Measurements from ENCODE around the gene CYS1. TPM values are rescaled to one million over a fixed set of nuclear protein-coding genes. Genes with fewer than 3 reads are reported as not detected.

Gene CYS1
- total RNA-seq, 1 donor from 2014 or later: 0.63 TPM

GRCh38 chr2:10085043-10085667, 4.9 kb upstream of the CYS1 start:
- Mint-ChIP-seq H3K36me3 (ENCODE audit: low read depth) (no peaks in the 10 kb centered on the region), H3K27ac (no peak overlapping the region), H3K4me3 (no peak overlapping the region), H3K9me3 (no peaks in the 10 kb centered on the region), H3K27me3 (peaks cover 66% of the 10 kb centered on the region), H3K4me1 (peaks cover 19% of the 10 kb centered on the region)
- intact Hi-C loops (cut with micrococcal nuclease): no loop called here
- DNase-seq: no peak

GRCh38 chr2:10084223-10084865, 4.1 kb upstream of the CYS1 start:
- H3K4me1 Mint-ChIP-seq: peaks cover 19% of the 10 kb centered on the region
- no peaks in the 10 kb centered on the region for H3K9me3 Mint-ChIP-seq
- intact Hi-C loops (cut with micrococcal nuclease): loop anchor here (5.0 kb wide), 2 partner anchors 363 to 527 kb away; partner anchors contain the start of genes ADAM17 and ODC1
- H3K4me3 Mint-ChIP-seq: no peak overlapping the region
- H3K36me3 Mint-ChIP-seq (ENCODE audit: low read depth): no peaks in the 10 kb centered on the region
- peaks cover 58% of the 10 kb centered on the region for H3K27me3 Mint-ChIP-seq
- peak overlapping the region; percentile 75 for H3K27ac Mint-ChIP-seq
- DNase-seq: no peak

GRCh38 chr2:10083692-10084211, 3.5 kb upstream of the CYS1 start:
- intact Hi-C loops (cut with micrococcal nuclease): loop anchor here (5.0 kb wide), 2 partner anchors 364 to 526 kb away; partner anchors contain the start of genes ADAM17 and ODC1
- Mint-ChIP-seq H3K9me3 (no peaks in the 10 kb centered on the region), H3K36me3 (ENCODE audit: low read depth) (no peaks in the 10 kb centered on the region), H3K27ac (no peak overlapping the region), H3K4me1 (peaks cover 24% of the 10 kb centered on the region), H3K4me3 (no peak overlapping the region), H3K27me3 (peaks cover 61% of the 10 kb centered on the region)
- DNase-seq: no peak

- H3K27ac Mint-ChIP-seq: no peak overlapping the region
- no peak overlapping the region for H3K4me3 Mint-ChIP-seq
- no peaks in the 10 kb centered on the region for H3K36me3 Mint-ChIP-seq (ENCODE audit: low read depth)
- intact Hi-C loops (cut with micrococcal nuclease): loop anchor here (5.0 kb wide), 2 partner anchors 364 to 526 kb away; partner anchors contain the start of genes ADAM17 and ODC1
- H3K27me3 Mint-ChIP-seq: peaks cover 66% of the 10 kb centered on the region
- H3K9me3 Mint-ChIP-seq: no peaks in the 10 kb centered on the region
- no peak for DNase-seq
- peaks cover 28% of the 10 kb centered on the region for H3K4me1 Mint-ChIP-seq
Measured at GRCh38 chr2:10083046-10083445, 2.8 kb upstream of the CYS1 start.

GRCh38 chr2:10080536-10081304, 509 bp upstream of the CYS1 start:
- Mint-ChIP-seq H3K9me3 (no peaks in the 10 kb centered on the region), H3K36me3 (ENCODE audit: low read depth) (no peaks in the 10 kb centered on the region), H3K4me3 (peak overlapping the region; percentile 80), H3K27ac (peak overlapping the region; percentile 64), H3K27me3 (peaks cover 71% of the 10 kb centered on the region), H3K4me1 (peaks cover 30% of the 10 kb centered on the region)
- intact Hi-C loops (cut with micrococcal nuclease): loop anchor here (1.0 to 5.0 kb wide), 4 partner anchors 17 to 523 kb away; partner anchors contain the start of genes ADAM17 and ODC1
- DNase-seq: peak; percentile 78

- Mint-ChIP-seq H3K27me3 (peaks cover 70% of the 10 kb centered on the region), H3K4me3 (peak overlapping the region; percentile 81), H3K9me3 (no peaks in the 10 kb centered on the region), H3K36me3 (ENCODE audit: low read depth) (no peaks in the 10 kb centered on the region), H3K4me1 (peaks cover 27% of the 10 kb centered on the region), H3K27ac (peak overlapping the region; percentile 75)
- intact Hi-C loops (cut with micrococcal nuclease): no loop called here
- DNase-seq: peak; percentile 74
Measured at GRCh38 chr2:10079266-10079869, 843 bp downstream of the CYS1 start.

GRCh38 chr2:10078704-10079265, 1.4 kb downstream of the CYS1 start:
- no peaks in the 10 kb centered on the region for H3K9me3 Mint-ChIP-seq
- peak overlapping the region; percentile 75 for H3K27ac Mint-ChIP-seq
- no peaks in the 10 kb centered on the region for H3K36me3 Mint-ChIP-seq (ENCODE audit: low read depth)
- H3K4me3 Mint-ChIP-seq: peak overlapping the region; percentile 81
- peaks cover 23% of the 10 kb centered on the region for H3K4me1 Mint-ChIP-seq
- intact Hi-C loops (cut with micrococcal nuclease): no loop called here
- H3K27me3 Mint-ChIP-seq: peaks cover 71% of the 10 kb centered on the region
- no peak for DNase-seq

GRCh38 chr2:10078001-10078400, 2.2 kb downstream of the CYS1 start:
- Mint-ChIP-seq H3K27me3 (peaks cover 68% of the 10 kb centered on the region), H3K4me1 (peaks cover 17% of the 10 kb centered on the region), H3K36me3 (ENCODE audit: low read depth) (no peaks in the 10 kb centered on the region), H3K9me3 (no peaks in the 10 kb centered on the region), H3K4me3 (no peak overlapping the region), H3K27ac (no peak overlapping the region)
- intact Hi-C loops (cut with micrococcal nuclease): no loop called here
- DNase-seq: no peak

- peaks cover 63% of the 10 kb centered on the region for H3K27me3 Mint-ChIP-seq
Measured at GRCh38 chr2:10076988-10077527, 3.2 kb downstream of the CYS1 start.

GRCh38 chr2:10076511-10076910, 3.7 kb downstream of the CYS1 start:
- no peaks in the 10 kb centered on the region for H3K36me3 Mint-ChIP-seq (ENCODE audit: low read depth)
- H3K9me3 Mint-ChIP-seq: no peaks in the 10 kb centered on the region
- peaks cover 21% of the 10 kb centered on the region for H3K4me1 Mint-ChIP-seq
- no peak overlapping the region for H3K4me3 Mint-ChIP-seq
- H3K27me3 Mint-ChIP-seq: peaks cover 61% of the 10 kb centered on the region
- no peak overlapping the region for H3K27ac Mint-ChIP-seq
- intact Hi-C loops (cut with micrococcal nuclease): no loop called here
- no peak for DNase-seq

More at GRCh38 chr2:10076988-10077527, 3.2 kb downstream of the CYS1 start:
- no peak for DNase-seq
- intact Hi-C loops (cut with micrococcal nuclease): no loop called here
- no peaks in the 10 kb centered on the region for H3K9me3 Mint-ChIP-seq
- H3K4me1 Mint-ChIP-seq: peaks cover 23% of the 10 kb centered on the region
- no peak overlapping the region for H3K4me3 Mint-ChIP-seq
- no peak overlapping the region for H3K27ac Mint-ChIP-seq
- H3K36me3 Mint-ChIP-seq (ENCODE audit: low read depth): no peaks in the 10 kb centered on the region

- Mint-ChIP-seq H3K4me1 (peaks cover 17% of the 10 kb centered on the region), H3K4me3 (no peak overlapping the region), H3K27me3 (peaks cover 57% of the 10 kb centered on the region), H3K27ac (no peak overlapping the region), H3K36me3 (ENCODE audit: low read depth) (no peaks in the 10 kb centered on the region), H3K9me3 (no peaks in the 10 kb centered on the region)
- no peak for DNase-seq
- intact Hi-C loops (cut with micrococcal nuclease): no loop called here
Measured at GRCh38 chr2:10075571-10076209, 4.5 kb downstream of the CYS1 start.

- no peaks in the 10 kb centered on the region for H3K9me3 Mint-ChIP-seq
- peaks cover 57% of the 10 kb centered on the region for H3K27me3 Mint-ChIP-seq
- no peak for DNase-seq
- H3K27ac Mint-ChIP-seq: no peak overlapping the region
- H3K4me3 Mint-ChIP-seq: no peak overlapping the region
- intact Hi-C loops (cut with micrococcal nuclease): no loop called here
- H3K4me1 Mint-ChIP-seq: peaks cover 17% of the 10 kb centered on the region
- no peaks in the 10 kb centered on the region for H3K36me3 Mint-ChIP-seq (ENCODE audit: low read depth)
Measured at GRCh38 chr2:10075101-10075500, 5.1 kb downstream of the CYS1 start.

- no peak for DNase-seq
- intact Hi-C loops (cut with micrococcal nuclease): no loop called here
- Mint-ChIP-seq H3K4me1 (peaks cover 11% of the 10 kb centered on the region), H3K36me3 (ENCODE audit: low read depth) (no peaks in the 10 kb centered on the region), H3K4me3 (no peak overlapping the region), H3K9me3 (no peaks in the 10 kb centered on the region), H3K27ac (no peak overlapping the region), H3K27me3 (peaks cover 51% of the 10 kb centered on the region)
Measured at GRCh38 chr2:10073706-10074105, 6.5 kb downstream of the CYS1 start.

Data from activated CD4-positive, alpha-beta T cell treated with anti-CD3 and anti-CD28 coated beads, Interleukin-2, amount 10 ng/mL, durations not matched to agents 24 days and 14 days (primary cell).